GM18867 (cell line): ENCODE measurements around the gene LRRC4B.
"Not testable (repeated sequence)": the region's sequence is repeated elsewhere in the genome, so short reads cannot be mapped to it uniquely, and the experiment has no call there.

ENCODE experiments used
- ATAC-seq: cut with Tn5 transposase; IDR thresholded peaks from one replicate; pipeline ENCODE4 v1.9.1; 2021; ENCODE audit warnings: mild to moderate bottlenecking, moderate library complexity; ENCODE audit not compliant: unreplicated experiment

Gene LRRC4B

DNA sequence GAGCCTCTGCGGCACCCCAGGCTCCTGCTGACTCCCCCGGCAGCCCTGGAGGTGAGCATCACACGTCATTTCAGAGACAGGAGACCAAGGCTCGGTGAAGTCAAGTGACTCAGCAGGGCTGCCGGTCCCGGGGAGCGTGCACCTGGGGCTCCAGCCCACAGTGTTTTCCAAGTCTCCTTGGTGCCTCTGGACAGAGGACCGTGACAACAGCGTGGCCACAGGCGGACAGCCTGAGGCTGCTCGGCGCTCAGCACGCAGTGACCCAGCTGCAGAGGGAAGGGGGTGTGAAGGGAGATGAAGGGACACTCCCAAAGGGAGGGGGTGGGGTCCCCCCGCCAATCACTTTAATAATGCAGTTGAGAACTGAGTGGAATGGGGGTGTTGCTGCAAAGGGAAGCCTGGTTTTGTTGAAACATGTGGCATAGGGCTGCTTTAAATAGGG, 37.0 kb downstream of the LRRC4B start:
- ATAC-seq, result no peak

GRCh38 chr19:50528052-50528451, 40.2 kb downstream of the LRRC4B start:
- not testable (repeated sequence) for ATAC-seq

GRCh38 chr19:50522881-50523280, 45.4 kb downstream of the LRRC4B start:
- no peak for ATAC-seq

DNA sequence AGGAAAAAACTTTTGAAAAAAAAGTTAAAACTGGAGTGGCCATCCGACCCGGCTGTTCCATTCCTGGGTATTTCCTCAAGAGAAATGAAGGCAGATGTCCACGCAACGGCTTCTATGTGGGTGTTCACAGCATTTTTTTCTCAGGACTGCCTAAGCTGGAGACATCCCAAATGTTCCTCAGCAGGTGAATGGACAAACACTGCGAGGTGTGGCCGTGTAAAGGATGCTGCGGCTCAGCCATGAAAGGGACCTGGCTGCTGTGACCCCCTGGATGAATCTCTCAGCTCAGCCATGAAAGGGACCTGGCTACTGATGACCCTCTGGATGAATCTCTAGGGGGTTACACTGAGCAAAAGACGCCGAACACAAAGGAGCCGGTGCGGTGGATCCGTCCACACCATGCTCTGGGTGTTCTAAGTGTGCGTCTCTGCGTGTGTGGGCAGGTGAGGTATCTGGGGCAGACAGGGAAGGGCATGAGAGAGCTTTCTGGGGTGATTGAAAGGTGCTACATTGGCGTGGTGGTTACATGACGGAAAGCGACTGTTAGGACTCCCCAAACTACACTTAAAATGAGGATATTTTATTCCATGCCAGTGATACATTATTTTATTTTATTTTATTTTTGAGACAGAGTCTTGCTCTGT, 47.3 kb downstream of the LRRC4B start:
- ATAC-seq, result no peak

DNA sequence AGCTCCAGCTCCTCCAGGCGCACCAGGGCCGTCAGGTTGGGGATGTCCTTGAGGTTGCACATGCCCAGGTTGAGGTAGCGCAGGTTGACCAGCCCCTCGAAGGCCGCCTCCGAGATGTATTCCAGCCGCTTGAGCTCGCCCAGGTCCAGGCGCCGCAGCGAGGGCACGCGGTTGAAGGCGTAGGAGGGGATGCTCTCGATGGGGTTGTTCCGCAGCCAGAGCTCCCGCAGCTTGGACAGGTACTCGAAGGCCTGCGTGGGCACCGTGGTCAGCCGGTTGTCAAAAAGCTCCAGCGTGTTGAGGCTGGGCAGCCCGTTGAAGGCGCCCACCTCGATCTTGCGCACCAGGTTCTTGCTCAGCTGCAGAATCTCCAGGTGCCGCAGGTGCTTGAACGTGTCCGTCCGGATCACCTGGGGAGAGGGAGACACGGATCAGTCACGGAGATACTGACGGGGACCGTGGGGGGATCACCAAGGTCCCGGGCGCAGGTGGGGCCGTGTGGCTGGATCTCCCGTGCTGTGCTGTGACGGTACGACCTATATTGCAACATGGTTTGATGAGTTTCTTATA, 49.1 kb downstream of the LRRC4B start:
- no peak for ATAC-seq

- ATAC-seq, result no peak
These were observed 49.9 kb downstream of the LRRC4B start for GRCh38 chr19:50518091-50519005.

- no peak for ATAC-seq
These were observed 50.5 kb downstream of the LRRC4B start for GRCh38 chr19:50517704-50518075.

- ATAC-seq, result no peak
These were observed 51.1 kb downstream of the LRRC4B start for GRCh38 chr19:50516964-50517703.

DNA sequence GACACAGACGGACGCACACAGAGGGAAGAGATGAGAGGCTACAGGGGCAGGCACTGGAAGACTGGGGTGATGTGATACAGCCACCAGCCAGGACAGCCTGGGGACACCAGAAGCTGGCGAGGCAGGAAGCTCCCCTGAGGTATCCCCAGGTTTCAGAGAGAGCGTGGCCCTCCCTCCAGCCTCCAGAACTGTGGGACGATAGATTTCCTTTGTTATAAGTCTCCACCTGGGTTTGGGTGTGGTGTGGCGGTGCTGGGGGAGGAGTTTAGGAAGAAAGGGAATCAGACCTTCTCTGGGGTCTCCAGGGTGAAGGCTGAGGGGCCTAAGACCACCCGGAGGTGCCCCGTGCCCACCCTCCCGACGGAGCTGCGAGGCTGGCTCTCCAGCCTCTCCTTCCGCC, 51.8 kb downstream of the LRRC4B start:
- ATAC-seq, result no peak

GRCh38 chr19:50515168-50515561, 53.1 kb downstream of the LRRC4B start:
- no peak for ATAC-seq

- no peak for ATAC-seq
These were observed 53.7 kb downstream of the LRRC4B start for GRCh38 chr19:50514346-50515167.

GRCh38 chr19:50513746-50514345, 54.4 kb downstream of the LRRC4B start, which contains the start of gene ASPDH:
Gene ASPDH (minus strand): TSS chr19:50513913. CDS start chr19:50513823, 90 bp downstream.
- no peak for ATAC-seq

GRCh38 chr19:50512999-50513745, 55.1 kb downstream of the LRRC4B start:
- no peak for ATAC-seq

DNA sequence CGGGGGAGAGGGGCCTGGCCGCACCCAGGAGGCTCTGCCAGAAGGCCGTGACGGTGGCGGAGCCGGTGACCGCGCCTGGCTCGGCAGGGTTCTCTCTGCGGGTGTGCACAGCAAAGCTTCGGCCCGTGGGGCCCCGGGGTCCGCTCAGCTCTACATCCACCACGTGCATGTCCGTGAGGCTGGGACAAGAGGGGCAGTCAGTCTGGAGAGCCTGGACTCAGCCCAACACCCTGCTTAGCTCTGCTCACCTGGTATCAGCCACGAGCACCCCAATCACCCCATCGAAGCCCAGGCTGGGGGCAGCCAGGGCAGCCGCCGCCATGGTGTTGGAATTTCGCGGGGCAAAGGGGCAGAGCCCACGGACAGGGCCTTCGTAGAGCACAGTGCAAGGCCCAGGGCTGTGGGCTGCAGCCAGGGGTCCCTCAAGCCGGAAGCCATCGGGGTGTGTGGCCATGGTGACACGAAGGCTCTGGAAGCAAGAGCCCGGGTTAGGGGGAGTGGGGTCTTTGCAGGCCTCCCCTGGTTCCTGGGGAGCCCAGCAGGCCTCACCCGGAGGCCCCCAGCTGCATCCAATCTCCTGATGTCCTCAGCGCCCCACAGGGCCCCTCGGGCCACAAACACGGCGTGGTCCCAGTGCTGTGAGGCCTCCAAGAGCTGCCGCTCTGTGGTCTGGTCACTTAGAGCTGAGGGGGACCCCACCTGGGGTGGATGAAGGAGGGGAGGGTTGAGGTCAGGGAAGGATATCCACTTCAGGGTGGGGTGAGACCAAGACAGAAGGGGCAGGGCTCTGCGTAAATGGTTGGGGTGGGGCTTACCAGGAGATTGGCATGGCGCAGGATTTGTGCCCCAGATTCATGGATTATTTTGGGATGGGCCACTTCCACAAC, 55.9 kb downstream of the LRRC4B start:
- no peak for ATAC-seq

- peak; percentile 83 for ATAC-seq
These were observed 57.0 kb downstream of the LRRC4B start, which contains the start of gene JOSD2 for GRCh38 chr19:50511069-50511822. Gene JOSD2 (minus strand): TSS chr19:50511191. CDS start chr19:50510431, 760 bp downstream.

- ATAC-seq, result no peak
These were observed 57.6 kb downstream of the LRRC4B start for GRCh38 chr19:50510700-50511068.

DNA sequence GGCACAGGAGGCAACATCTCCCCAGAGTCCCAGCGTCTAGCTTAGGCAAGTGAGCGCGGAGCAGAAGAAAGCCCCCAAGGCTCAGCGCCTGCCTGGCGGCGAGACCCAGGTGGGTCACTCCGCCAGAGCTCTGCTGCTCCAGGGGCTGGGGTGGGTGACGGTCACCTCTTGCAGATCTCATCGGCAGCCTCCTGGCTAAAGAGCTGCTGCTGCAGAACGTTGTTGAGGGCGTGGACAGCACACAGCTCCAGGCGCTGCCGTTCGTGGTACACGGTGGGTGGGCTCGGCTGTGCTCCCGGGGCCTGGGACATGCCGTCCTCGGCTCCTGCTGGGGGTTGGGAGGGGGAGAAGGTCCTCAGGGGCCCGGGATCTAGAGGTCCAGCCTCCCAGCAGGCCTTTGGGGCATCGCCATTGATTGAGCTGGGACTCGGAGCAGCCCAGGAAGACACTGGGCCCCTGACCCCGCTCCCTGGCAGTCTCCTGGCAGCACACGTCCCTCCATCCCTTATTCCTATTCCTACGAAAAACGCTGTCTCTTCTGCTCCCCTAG, 58.0 kb downstream of the LRRC4B start:
- ATAC-seq, result no peak
